Heart right ventricle (tissue), 16 donors: Measurements from ENCODE around the gene CETN3. TPM values are rescaled to one million over a fixed set of nuclear protein-coding genes. Genes with fewer than 3 reads are reported as not detected.
"Not testable (repeated sequence)": the region's sequence is repeated elsewhere in the genome, so short reads cannot be mapped to it uniquely, and the experiment has no call there.

Experiments used
- ATAC-seq, 8 donors: fragments of 200-7000 bp; cut with Tn5 transposase; one replicate each; pipeline ENCODE4 v1.9.1; 2020; ENCODE audit warnings: mild to moderate bottlenecking in 8 of 8, moderate library complexity in 8 of 8, moderate number of reproducible peaks in 1 of 8
- DNase-seq, 2 donors: peaks; one replicate each; pipeline ENCODE4 v3.0.0-alpha.2; 2020
- H3K27ac ChIP-seq, 10 donors: fragments of 200-600 bp; sonication (generic) in 2 of 10; one replicate each; pipeline versions ENCODE4 v1.5.0 to v1.8.0; 2020 to 2022; ENCODE audit warnings: mild to moderate bottlenecking in 3 of 10
- H3K27me3 ChIP-seq, 7 donors: fragments of 200-600 bp; one replicate each; pipeline ENCODE4 v1.8.0; 2021 to 2022; ENCODE audit warnings: mild to moderate bottlenecking in 2 of 7
- H3K36me3 ChIP-seq, 9 donors: fragments of 200-600 bp; sonication (generic) in 1 of 9; one replicate each; pipeline versions ENCODE4 v1.5.0 to v1.8.0; 2020 to 2022; ENCODE audit warnings: mild to moderate bottlenecking in 2 of 9
- H3K4me1 ChIP-seq, 9 donors: fragments of 200-600 bp; sonication (generic) in 1 of 9; one replicate each; pipeline versions ENCODE4 v1.5.0 to v1.8.0; 2020 to 2022; ENCODE audit warnings: mild to moderate bottlenecking in 4 of 9
- H3K4me3 ChIP-seq, 10 donors: fragments of 200-600 bp; sonication (generic) in 2 of 10; one replicate each; pipeline versions ENCODE4 v1.5.0 to v1.8.0; 2020 to 2022; ENCODE audit warnings: mild to moderate bottlenecking in 7 of 10, moderate library complexity in 2 of 10
- H3K9me3 ChIP-seq, 11 donors: fragments of 200-600 bp in 10 of 11; sonication (generic) in 2 of 11; one replicate each; pipeline versions ENCODE4 v1.5.0 to v1.8.0; 2013 to 2022; ENCODE audit warnings: mild to moderate bottlenecking in 2 of 11, control low read depth in 1 of 11, moderate library complexity in 1 of 11
- CTCF ChIP-seq, 9 donors: fragments of 200-600 bp; sonication (generic) in 2 of 9; IDR thresholded peaks; one replicate each; pipeline versions ENCODE4 v1.5.0 to v1.8.0; 2021 to 2022; ENCODE audit warnings: antibody characterized with exemption in 9 of 9, mild to moderate bottlenecking in 5 of 9, moderate library complexity in 1 of 9
- WGBS, 2 donors: extraction: QIAGEN DNeasy Blood & Tissue Kit; methylation state at CpG; one replicate each; pipeline ENCODE4 v1.1.7; 2013; ENCODE audit warnings: inconsistent platforms in 1 of 2; 5-methylcytosine and 5-hydroxymethylcytosine counted together
- intact Hi-C, 10 donors: fragments of 100-400 bp; cut with DNase I; formaldehyde crosslinking; loops; one replicate each; pipeline versions ENCODE4 v1.11.1 to v1.14.2; 2022
- polyA plus RNA-seq, 2 donors: library from polyadenylated mRNA; stranded (reverse); fragments of 200-250 nt; gene quantifications; one replicate each; pipeline ENCODE4 v1.2.3, GENCODE V29; 2013
- total RNA-seq, 10 donors: library from RNA; stranded (reverse); fragmentation: NEBNext Ultra II Directional in 3 of 10; extraction: Animal tissue kit (Norgen Biotek cat#: 25700) in 3 of 10; gene quantifications; one replicate each; pipeline versions ENCODE4 v1.2.1 to v1.2.4, GENCODE V29; 2021 to 2023
- donor health status: Arrhythmogenic right ventricular cardiomyopathy.
- donor health status: ischemic (EF 13 %, LVEDD 7.1; RV severe dilation, severe dysfunction).
- donor health status: healthy with polysubstance abuse.
- donor health status: DM: no; HTN: yes; CAD: no.
- donor health status: DM: no; HTN: no; CAD: no.
- donor health status: ischemic (EF 25% LVEDD 6.9; RV normal size, moderate dysfunction).
- donor health status: ischemic (EF 25% LVEDD 5.7; RV mildly dilated, moderate dysfunction).
- donor health status: healthy.
- donor health status: DM: yes; HTN: yes; CAD: no.
- donor health status: Ischemic cardiomyopathy.
- donor health status: ischemic (EF 35%, LVEDD 5.7; RV mildly dilated, moderate dysfunction).
- donor health status: nonischemic (EF 11% LVEDD 7.7; RV severe dilation, severe dysfunction).
- donor health status: DM: yes; HTN: yes; CAD: no.
- donor health status: PGD.
- donor health status: ischemic (EF 29% LVEDD 5.4; RV normal size, mild dysfunction).
- donor health status: nonischemic (EF 23%, LVEDD 6.1; RV moderate dilation, normal function).

The CETN3 gene
- total and polyA plus RNA-seq, 12 donors, result 14.4 to 26.6 (median 20.4) TPM

DNA sequence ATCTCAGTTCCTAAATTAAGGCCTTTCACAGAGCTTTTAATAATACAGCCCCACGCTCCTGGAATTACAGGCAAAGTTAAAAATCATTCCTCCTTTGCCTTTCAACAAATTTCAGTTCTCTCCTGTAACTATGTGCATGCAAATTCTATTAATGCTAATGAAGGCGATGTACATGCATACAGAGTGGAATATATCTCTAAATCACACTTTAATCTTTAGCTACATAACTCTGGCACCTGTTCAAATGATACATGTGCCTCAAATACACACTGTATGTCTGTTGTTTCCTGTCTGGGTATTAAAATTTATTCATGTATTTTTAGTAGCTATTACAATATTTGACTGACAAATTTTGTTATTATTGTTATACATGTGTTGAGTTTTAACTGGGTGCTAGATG lies 30.8 kb downstream of the CETN3 start:
- DNase-seq (no peak), ATAC-seq (no peak)
- H3K9me3 ChIP-seq, result peaks cover 0 to 5% (median 0%) of the 10 kb centered on the region in 11 donors
- TF ChIP-seq CTCF (IDR thresholded peaks at IDR 0.05), result no peak
- no peak overlapping the region for H3K27ac ChIP-seq
- WGBS, 2 donors, result 86 to 91% methylated on average over 2 of the region's 2 CpGs
- intact Hi-C loops, result no loop called here
- peaks cover 0 to 3% (median 0%) of the 10 kb centered on the region in 7 donors for H3K27me3 ChIP-seq
- H3K4me1 ChIP-seq, result no peaks in the 10 kb centered on the region
- no peaks in the 10 kb centered on the region for H3K36me3 ChIP-seq
- no peak overlapping the region for H3K4me3 ChIP-seq

GRCh38 chr5:90371269-90371668 lies 38.3 kb downstream of the CETN3 start:
- H3K27ac ChIP-seq, H3K36me3 ChIP-seq, intact Hi-C loops, H3K4me1 ChIP-seq, H3K27me3 ChIP-seq, ATAC-seq, DNase-seq, H3K4me3 ChIP-seq: not testable (repeated sequence)
- peaks cover 0 to 12% (median 0%) of the 10 kb centered on the region in 11 donors for H3K9me3 ChIP-seq

DNA sequence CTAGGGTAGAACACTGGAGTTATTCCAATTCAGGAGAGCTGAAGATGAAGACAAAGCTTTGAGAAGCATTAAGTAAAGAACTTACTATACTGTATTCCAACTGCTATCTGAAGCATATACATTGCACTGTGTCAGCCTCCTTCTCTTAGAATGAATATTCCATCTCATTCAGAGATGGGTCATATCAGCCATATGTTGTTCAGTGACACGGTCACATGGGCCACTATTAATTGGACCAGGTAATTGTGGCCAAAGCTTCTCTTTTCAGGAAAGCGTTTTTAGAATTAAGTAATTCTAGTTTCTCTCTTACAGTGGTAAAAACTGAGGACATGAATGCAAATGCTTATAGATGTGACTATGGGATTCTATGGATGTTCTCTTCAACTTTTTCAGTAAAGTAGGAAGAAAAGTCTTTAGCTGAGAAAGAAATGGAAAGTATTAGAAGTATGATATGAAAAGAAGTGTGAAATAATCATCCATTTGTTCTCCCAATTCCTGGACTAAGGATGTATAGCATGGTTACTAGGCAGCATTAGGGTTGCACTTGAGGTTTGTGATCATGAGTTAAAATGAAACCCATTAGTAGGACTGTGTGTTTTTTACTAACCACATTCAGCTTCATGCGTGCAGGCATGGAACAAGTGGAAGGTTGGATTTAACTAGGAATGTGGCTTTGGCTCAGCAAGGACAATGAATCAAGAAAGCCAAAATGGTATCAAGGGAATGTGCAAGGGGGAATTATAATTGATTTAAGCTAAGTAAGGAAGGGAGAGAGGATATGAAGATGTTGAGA lies 40.9 kb downstream of the CETN3 start:
- Histone ChIP-seq H3K4me3 (no peak overlapping the region), H3K27me3 (peaks cover 0 to 9% (median 0%) of the 10 kb centered on the region in 7 donors), H3K4me1 (no peaks in the 10 kb centered on the region), H3K27ac (no peak overlapping the region), H3K9me3 (peaks cover 0 to 12% (median 0%) of the 10 kb centered on the region in 11 donors), H3K36me3 (no peaks in the 10 kb centered on the region)
- no peak for TF ChIP-seq CTCF (IDR thresholded peaks at IDR 0.05)
- DNase-seq, result no peak
- intact Hi-C loops, result no loop called here
- 90% methylated on average over 3 of the region's 3 CpGs for WGBS, 2 donors
- ATAC-seq, result no peak

DNA sequence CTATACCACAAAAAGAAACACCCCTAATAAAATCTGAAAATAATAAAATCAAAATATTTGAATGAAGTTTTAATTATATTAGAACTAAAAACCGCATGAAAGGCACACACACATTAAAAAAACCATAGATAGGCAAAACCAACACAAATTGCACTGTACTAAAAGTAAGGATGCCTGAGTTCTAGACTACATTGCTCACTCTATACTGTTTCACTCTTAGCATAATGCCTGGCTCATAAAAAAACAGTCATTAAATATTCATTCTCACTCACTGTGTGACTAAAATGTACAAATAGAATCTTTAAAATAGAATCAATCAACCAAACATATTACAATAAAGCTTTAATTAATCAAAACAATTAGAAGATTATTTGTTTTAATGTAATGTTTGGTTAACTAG lies 41.7 kb downstream of the CETN3 start:
- intact Hi-C loops, result no loop called here
- Histone ChIP-seq H3K36me3 (no peaks in the 10 kb centered on the region), H3K27me3 (peaks cover 0 to 9% (median 0%) of the 10 kb centered on the region in 7 donors), H3K9me3 (peaks cover 0 to 12% (median 0%) of the 10 kb centered on the region in 11 donors), H3K4me1 (no peaks in the 10 kb centered on the region), H3K4me3 (no peak overlapping the region), H3K27ac (no peak overlapping the region)
- no peak for DNase-seq
- no peak for ATAC-seq
- no peak for TF ChIP-seq CTCF (IDR thresholded peaks at IDR 0.05)
- 74% methylated on average over 1 of the region's 1 CpG for WGBS, 2 donors

GRCh38 chr5:90366948-90367347 lies 42.6 kb downstream of the CETN3 start:
- Histone ChIP-seq H3K27ac (no peak overlapping the region), H3K4me3 (no peak overlapping the region), H3K9me3 (peaks cover 0 to 9% (median 0%) of the 10 kb centered on the region in 11 donors), H3K4me1 (no peaks in the 10 kb centered on the region), H3K36me3 (no peaks in the 10 kb centered on the region), H3K27me3 (peaks cover 0 to 9% (median 0%) of the 10 kb centered on the region in 7 donors)
- DNase-seq (no peak), ATAC-seq (no peak)
- intact Hi-C loops, result no loop called here
- no peak for TF ChIP-seq CTCF (IDR thresholded peaks at IDR 0.05)
- whole genome bisulfite sequencing, 2 donors, result 48% methylated on average over 3 of the region's 3 CpGs
